HFF-Myc (cell line): ENCODE measurements around the gene NUCB1.

ENCODE experiments used
- DNase-seq: peaks from one replicate; pipeline ENCODE4 v3.0.0-alpha.2; 2011; ENCODE audit warnings: low read depth; ENCODE audit errors: extremely low read depth
- H3K4me3 ChIP-seq: replicated peaks from 2 replicates; pipeline ENCODE4 v1.5.1; 2011; ENCODE audit warnings: low read depth, mild to moderate bottlenecking, control low read depth, low read length
- CTCF ChIP-seq: IDR thresholded peaks from 2 replicates; pipeline ENCODE4 v1.5.1; 2012; ENCODE audit warnings: mild to moderate bottlenecking, low read depth, low read length, control low read depth; ENCODE audit errors: missing control alignments

The NUCB1 gene

GRCh38 chr19:48970139-48970766 lies 70.1 kb downstream of the NUCB1 start:
- no peak for DNase-seq
- H3K4me3 ChIP-seq: no peak overlapping the region
- TF ChIP-seq CTCF: no peak

DNA sequence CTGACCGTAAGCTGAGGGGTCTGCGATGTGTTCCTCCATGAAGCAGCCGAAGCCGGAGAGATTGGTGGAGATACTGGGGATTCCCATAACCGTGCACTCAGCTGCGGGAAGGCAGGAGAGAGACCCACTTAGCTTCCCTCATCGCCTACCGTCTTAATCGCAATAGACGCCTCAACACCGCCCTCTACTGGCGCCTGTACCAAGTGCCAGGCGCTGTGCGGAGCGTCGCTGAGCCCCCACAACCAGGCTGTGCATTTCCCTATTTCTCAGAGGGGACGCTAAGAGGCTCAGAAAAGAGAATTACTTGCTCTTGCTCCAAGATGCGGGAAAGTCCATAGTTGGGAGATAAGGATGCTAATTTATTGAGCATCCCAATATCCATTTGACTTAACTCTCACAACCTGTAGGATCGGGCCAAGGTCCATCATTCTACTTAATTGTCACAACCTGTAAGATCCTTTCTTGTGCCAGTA lies 70.8 kb downstream of the NUCB1 start:
- H3K4me3 ChIP-seq: no peak overlapping the region
- peak; percentile 93 for TF ChIP-seq CTCF
- DNase-seq: no peak
